ENCODE measurements around the gene BMPER.

DNA sequence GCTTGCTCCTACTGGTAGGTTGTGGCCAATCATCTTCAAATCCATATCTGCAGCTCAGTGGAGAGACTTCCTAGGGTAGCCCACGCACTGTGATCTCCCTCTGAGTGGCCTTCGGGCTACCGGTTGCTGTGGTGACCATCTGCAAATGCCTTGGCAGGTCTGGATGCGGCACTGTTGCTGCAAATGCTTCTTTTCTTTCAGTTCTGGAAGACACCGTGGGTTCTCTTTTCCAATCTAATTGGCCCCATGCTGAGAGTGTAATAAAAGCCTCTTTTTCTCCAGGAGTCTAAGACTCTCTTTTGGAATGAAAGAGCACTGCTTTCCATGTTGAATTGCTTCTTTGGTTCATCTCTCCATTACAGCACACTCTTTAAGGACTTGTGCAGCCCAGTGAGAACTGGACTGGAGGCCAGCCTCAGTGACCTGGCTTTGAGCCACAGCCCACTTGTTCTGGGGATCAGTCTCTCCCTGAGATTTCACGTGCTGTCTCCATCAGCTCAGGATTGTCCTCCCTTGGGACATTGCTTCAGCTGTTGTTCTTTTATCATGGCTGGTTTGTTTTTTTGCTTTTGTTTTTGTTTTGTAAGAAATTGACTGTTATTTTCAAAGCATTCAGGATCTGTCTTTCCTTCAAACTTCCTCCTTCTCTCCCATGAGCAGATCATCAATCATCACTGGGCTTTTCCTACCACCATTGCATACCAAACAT is 286.6 kb downstream of the BMPER start:
- TF ChIP-seq EZH2 (IDR thresholded peaks at IDR 0.05; ENCODE audit: low read depth, low read length, severe bottlenecking) (no peak), SIN3A (conservative IDR thresholded peaks at IDR 0.05 in 1 of 2, IDR thresholded peaks at IDR 0.05 in 1 of 2; ENCODE audit: low read depth in 1 of 2, low read length in 2 of 2) (no peak), POLR2A (IDR thresholded peaks at IDR 0.05; ENCODE audit: control extremely low read depth in 1 of 2, low read depth in 2 of 2, low read length in 2 of 2) (no peak), SIRT6 (IDR thresholded peaks at IDR 0.05; ENCODE audit: low read length) (no peak), EP300 (IDR thresholded peaks at IDR 0.05; ENCODE audit: borderline replicate concordance in 1 of 2, low read depth in 2 of 2, low read length in 2 of 2) (no peak), TCF12 (IDR thresholded peaks at IDR 0.05; ENCODE audit: low read depth, low read length) (no peak)
- TF ChIP-seq, protein P1, sequence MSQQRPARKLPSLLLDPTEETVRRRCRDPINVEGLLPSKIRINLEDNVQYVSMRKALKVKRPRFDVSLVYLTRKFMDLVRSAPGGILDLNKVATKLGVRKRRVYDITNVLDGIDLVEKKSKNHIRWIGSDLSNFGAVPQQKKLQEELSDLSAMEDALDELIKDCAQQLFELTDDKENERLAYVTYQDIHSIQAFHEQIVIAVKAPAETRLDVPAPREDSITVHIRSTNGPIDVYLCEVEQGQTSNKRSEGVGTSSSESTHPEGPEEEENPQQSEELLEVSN (IDR thresholded peaks at IDR 0.05), result no peak

Measured in H1 (cell line).